H9 (cell line): ENCODE results near the gene GMPR. TPM values are rescaled to one million over a fixed set of nuclear protein-coding genes. Genes with fewer than 3 reads are reported as not detected.

Experiments
- DNase-seq: peaks from one replicate; pipeline ENCODE4 v3.0.0-alpha.2; 2017
- H2AFZ ChIP-seq: one replicate; pipeline ENCODE4 v1.6.1; 2013; ENCODE audit warnings: mild to moderate bottlenecking, low read length, control low read depth, moderate library complexity
- H2AK5ac ChIP-seq: 2 replicates; pipeline ENCODE4 v1.6.1; 2013; ENCODE audit warnings: low read length, control low read depth, mixed read lengths; ENCODE audit not compliant: insufficient read length
- H2BK120ac ChIP-seq: one replicate; pipeline ENCODE4 v1.6.1; 2013; ENCODE audit warnings: low read depth, mild to moderate bottlenecking, low read length, control low read depth, inconsistent platforms; ENCODE audit not compliant: poor library complexity, severe bottlenecking
- H2BK12ac ChIP-seq: 2 replicates; pipeline ENCODE4 v1.6.1; 2013; ENCODE audit warnings: low read length, control low read depth, mixed read lengths, low read depth; ENCODE audit not compliant: insufficient read length
- H2BK15ac ChIP-seq: 2 replicates; pipeline ENCODE4 v1.6.1; 2013; ENCODE audit warnings: low read depth, low read length, control low read depth
- H2BK20ac ChIP-seq: one replicate; pipeline ENCODE4 v1.6.1; 2013; ENCODE audit warnings: low read depth, mild to moderate bottlenecking, low read length, control low read depth, inconsistent platforms; ENCODE audit not compliant: poor library complexity, severe bottlenecking
- H2BK5ac ChIP-seq: 2 replicates; pipeline ENCODE4 v1.6.1; 2013; ENCODE audit warnings: low read length, control low read depth, mixed read lengths; ENCODE audit not compliant: insufficient read length
- H3K14ac ChIP-seq: 2 replicates; pipeline ENCODE4 v1.6.1; 2013; ENCODE audit warnings: low read length, control low read depth; ENCODE audit not compliant: insufficient read depth
- H3K18ac ChIP-seq: 2 replicates; pipeline ENCODE4 v1.6.1; 2013; ENCODE audit warnings: low read depth, mild to moderate bottlenecking, mixed read lengths, low read length, control low read depth; ENCODE audit not compliant: insufficient read length
- H3K23ac ChIP-seq: 2 replicates; pipeline ENCODE4 v1.6.1; 2013; ENCODE audit warnings: low read length, control low read depth, mixed read lengths, low read depth; ENCODE audit not compliant: insufficient read length
- H3K23me2 ChIP-seq: 2 replicates; pipeline ENCODE4 v1.6.1; 2013; ENCODE audit warnings: low read depth, mild to moderate bottlenecking, mixed read lengths, low read length, control low read depth; ENCODE audit not compliant: insufficient read length, poor library complexity, severe bottlenecking
- H3K27ac ChIP-seq: 2 replicates; pipeline ENCODE4 v1.5.1; 2013; ENCODE audit warnings: low read length, control low read depth, mixed read lengths, low read depth; ENCODE audit not compliant: insufficient read length
- H3K27me3 ChIP-seq: 2 replicates; pipeline ENCODE4 v1.6.1; 2013; ENCODE audit warnings: low read length, control low read depth, inconsistent platforms; ENCODE audit not compliant: insufficient read depth
- H3K4ac ChIP-seq: 2 replicates; pipeline ENCODE4 v1.6.1; 2013; ENCODE audit warnings: low read depth, mild to moderate bottlenecking, control low read depth, inconsistent platforms, low read length, moderate library complexity
- H3K4me1 ChIP-seq: 2 replicates; pipeline ENCODE4 v1.6.1; 2013; ENCODE audit warnings: low read length, control low read depth, inconsistent platforms; ENCODE audit not compliant: insufficient read depth
- H3K4me2 ChIP-seq: 2 replicates; pipeline ENCODE4 v1.6.1; 2013; ENCODE audit warnings: low read length, control low read depth, mixed read lengths; ENCODE audit not compliant: insufficient read length, insufficient read depth
- H3K56ac ChIP-seq: 2 replicates; pipeline ENCODE4 v1.6.1; 2013; ENCODE audit warnings: low read depth, mild to moderate bottlenecking, mixed read lengths, low read length, control low read depth; ENCODE audit not compliant: insufficient read length
- H3K79me1 ChIP-seq: 2 replicates; pipeline ENCODE4 v1.6.1; 2013; ENCODE audit warnings: low read depth, mild to moderate bottlenecking, moderate library complexity, low read length, control low read depth, inconsistent platforms; ENCODE audit not compliant: insufficient read depth, poor library complexity, severe bottlenecking
- H3K79me2 ChIP-seq: 2 replicates; pipeline ENCODE4 v1.6.1; 2013; ENCODE audit warnings: low read length, control low read depth, inconsistent platforms; ENCODE audit not compliant: insufficient read depth
- H3K9ac ChIP-seq: 2 replicates; pipeline ENCODE4 v1.6.1; 2013; ENCODE audit warnings: low read length, control low read depth, mixed read lengths; ENCODE audit not compliant: insufficient read length; ENCODE audit errors: extremely low read depth
- H3K9me3 ChIP-seq: one replicate; pipeline ENCODE4 v1.6.1; 2013; ENCODE audit warnings: low read depth, low read length, inconsistent platforms; ENCODE audit not compliant: control insufficient read depth
- H3T11ph ChIP-seq: one replicate; pipeline ENCODE4 v1.6.1; 2013; ENCODE audit warnings: mild to moderate bottlenecking, low read length, control low read depth, inconsistent platforms
- H4K20me1 ChIP-seq: one replicate; pipeline ENCODE4 v1.6.1; 2013; ENCODE audit not compliant: control insufficient read depth, insufficient read length, insufficient read depth
- H4K5ac ChIP-seq: 2 replicates; pipeline ENCODE4 v1.6.1; 2013; ENCODE audit warnings: low read depth, mild to moderate bottlenecking, mixed read lengths, low read length, control low read depth; ENCODE audit not compliant: insufficient read length
- H4K8ac ChIP-seq: replicated peaks from 2 replicates; pipeline ENCODE4 v1.6.1; 2013; ENCODE audit warnings: low read length, control low read depth, mixed read lengths, low read depth; ENCODE audit not compliant: insufficient read length
- H4K91ac ChIP-seq: 2 replicates; pipeline ENCODE4 v1.6.1; 2013; ENCODE audit warnings: low read depth, mild to moderate bottlenecking, moderate library complexity, mixed read lengths, low read length, control low read depth; ENCODE audit not compliant: insufficient read length
- H3K27ac Mint-ChIP-seq, 3 experiments: 2 replicates in 2 of 3; 3 replicates in 1 of 3; pipeline ENCODE4 v1.8.0; 2020 to 2021; ENCODE audit warnings: mixed read lengths in 3 of 3, mild to moderate bottlenecking in 1 of 3, moderate library complexity in 1 of 3
- H3K27me3 Mint-ChIP-seq: 2 replicates; pipeline ENCODE4 v1.8.0; 2021; ENCODE audit warnings: low read depth, mild to moderate bottlenecking, moderate library complexity, mixed read lengths
- H3K36me3 Mint-ChIP-seq, 3 experiments: 2 replicates in 2 of 3; 3 replicates in 1 of 3; pipeline ENCODE4 v1.8.0; 2020 to 2021; ENCODE audit warnings: low read depth in 3 of 3, mixed read lengths in 3 of 3; ENCODE audit not compliant: insufficient read depth in 1 of 3
- H3K4me1 Mint-ChIP-seq, 2 experiments: 2 replicates each; pipeline ENCODE4 v1.8.0; 2020; ENCODE audit warnings: mixed read lengths in 2 of 2
- H3K4me3 Mint-ChIP-seq, 2 experiments: 2 replicates in 1 of 2; 3 replicates in 1 of 2; pipeline ENCODE4 v1.8.0; 2020 to 2021; ENCODE audit warnings: mild to moderate bottlenecking in 2 of 2, mixed read lengths in 2 of 2, moderate library complexity in 1 of 2
- H3K9me3 Mint-ChIP-seq, 2 experiments: 2 replicates in 1 of 2; 3 replicates in 1 of 2; pipeline ENCODE4 v1.8.0; 2020; ENCODE audit warnings: mild to moderate bottlenecking in 2 of 2, mixed read lengths in 2 of 2, moderate library complexity in 1 of 2
- CTCF ChIP-seq: fragments of 200-600 bp; sonication (generic); conservative IDR thresholded peaks from 3 replicates; pipeline ENCODE4 v1.8.0; 2021; ENCODE audit warnings: antibody characterized with exemption, mild to moderate bottlenecking
- WGBS: extraction: QIAGEN DNeasy Blood & Tissue Kit; methylation state at CpG from one replicate; pipeline ENCODE4 v1.1.7; 2013; ENCODE audit warnings: missing lambda C conversion rate, low lambda C conversion rate, mixed read lengths; ENCODE audit not compliant: insufficient read length; ENCODE audit errors: extremely low coverage; 5-methylcytosine and 5-hydroxymethylcytosine counted together
- total RNA-seq: library from RNA; stranded (reverse); gene quantifications from 2 replicates; pipeline ENCODE4 v1.2.1, GENCODE V29; 2021

The GMPR gene
- total RNA-seq, 1 experiment from 2014 or later, result 0.70 TPM

- Histone ChIP-seq H4K91ac (no peak overlapping the region), H3K56ac (no peak overlapping the region), H3K27ac (no peak overlapping the region), H3K9me3 (no peaks in the 10 kb centered on the region), H3K4me1 (peaks cover 2% of the 10 kb centered on the region; the same call in 1 of the 2 replicates), H3K27me3 (peaks cover 14% of the 10 kb centered on the region; the same call in 1 of the 2 replicates), H4K5ac (no peak overlapping the region), H4K20me1 (no peaks in the 10 kb centered on the region), H3K4me2 (no peak overlapping the region), H2AFZ (no peak overlapping the region), H3K79me2 (no peaks in the 10 kb centered on the region), H2BK15ac (no peak overlapping the region), H3K79me1 (no peaks in the 10 kb centered on the region), H3K14ac (no peak overlapping the region), H2BK12ac (no peak overlapping the region), H3K23ac (no peak overlapping the region), H3T11ph (no peak overlapping the region), H2BK20ac (no peak overlapping the region), H4K8ac (no peak overlapping the region), H2BK5ac (no peak overlapping the region), H3K18ac (no peak overlapping the region), H3K4ac (no peak overlapping the region), H2AK5ac (no peak overlapping the region), H3K9ac (no peak overlapping the region), H3K23me2 (peaks cover 14% of the 10 kb centered on the region), H2BK120ac (no peak overlapping the region)
- Mint-ChIP-seq H3K4me1 (peaks cover 25 to 26% of the 10 kb centered on the region in 2 experiments), H3K27ac (no peak overlapping the region), H3K36me3 (no peaks in the 10 kb centered on the region), H3K27me3 (peaks cover 59% of the 10 kb centered on the region), H3K4me3 (no peak overlapping the region), H3K9me3 (no peaks in the 10 kb centered on the region)
- DNase-seq, result no peak
- no peak for TF ChIP-seq CTCF
- WGBS, result no CpG with 5 or more reads among the region's 12 CpGs
Observed at GRCh38 chr6:16240589-16241320, 2.4 kb downstream of the GMPR start.
